Osteocyte (in vitro differentiated cells): ENCODE results near the gene MYO1H. TPM values are rescaled to one million over a fixed set of nuclear protein-coding genes. Genes with fewer than 3 reads are reported as not detected.

ENCODE experiments used
- DNase-seq: peaks from one replicate; pipeline ENCODE4 v3.0.0; 2021; ENCODE audit warnings: mixed read lengths; ENCODE audit not compliant: unreplicated experiment; ENCODE audit errors: extremely low spot score
- H3K27ac Mint-ChIP-seq: one replicate; pipeline ENCODE4 v1.8.0; 2021; ENCODE audit warnings: mild to moderate bottlenecking, mixed read lengths; ENCODE audit not compliant: unreplicated experiment
- H3K27me3 Mint-ChIP-seq: one replicate; pipeline ENCODE4 v1.8.0; 2021; ENCODE audit warnings: mixed read lengths; ENCODE audit not compliant: unreplicated experiment
- H3K36me3 Mint-ChIP-seq: one replicate; pipeline ENCODE4 v1.8.0; 2021; ENCODE audit warnings: mixed read lengths; ENCODE audit not compliant: unreplicated experiment
- H3K4me1 Mint-ChIP-seq: one replicate; pipeline ENCODE4 v1.8.0; 2021; ENCODE audit warnings: mixed read lengths; ENCODE audit not compliant: unreplicated experiment
- H3K4me3 Mint-ChIP-seq: one replicate; pipeline ENCODE4 v1.8.0; 2021; ENCODE audit warnings: mild to moderate bottlenecking, moderate library complexity, mixed read lengths; ENCODE audit not compliant: unreplicated experiment
- H3K9me3 Mint-ChIP-seq: one replicate; pipeline ENCODE4 v1.8.0; 2021; ENCODE audit warnings: mixed read lengths; ENCODE audit not compliant: unreplicated experiment
- CTCF ChIP-seq: fragments of 200-600 bp; sonication (generic); IDR thresholded peaks from 2 replicates; pipeline ENCODE4 v1.5.0; 2021; ENCODE audit warnings: antibody characterized with exemption, mild to moderate bottlenecking, moderate library complexity
- total RNA-seq: library from RNA; stranded (reverse); gene quantifications from 2 replicates; pipeline ENCODE4 v1.2.1, GENCODE V29; 2021

Gene MYO1H
- total RNA-seq, 1 donor from 2014 or later: not detected

GRCh38 chr12:109358154-109358869, 10.6 kb downstream of the MYO1H start:
- Mint-ChIP-seq H3K9me3 (no peaks in the 10 kb centered on the region), H3K4me1 (no peaks in the 10 kb centered on the region), H3K4me3 (no peak overlapping the region), H3K27me3 (peaks cover 65% of the 10 kb centered on the region), H3K36me3 (no peaks in the 10 kb centered on the region), H3K27ac (no peak overlapping the region)
- no peak for TF ChIP-seq CTCF
- no peak for DNase-seq

- DNase-seq: no peak
- Mint-ChIP-seq H3K27ac (no peak overlapping the region), H3K36me3 (no peaks in the 10 kb centered on the region), H3K4me1 (no peaks in the 10 kb centered on the region), H3K4me3 (no peak overlapping the region), H3K9me3 (no peaks in the 10 kb centered on the region), H3K27me3 (peaks cover 66% of the 10 kb centered on the region)
- TF ChIP-seq CTCF: no peak
Observed at GRCh38 chr12:109359131-109359690, 11.5 kb downstream of the MYO1H start.

- no peaks in the 10 kb centered on the region for H3K9me3 Mint-ChIP-seq
- H3K36me3 Mint-ChIP-seq: no peaks in the 10 kb centered on the region
- no peak for DNase-seq
- TF ChIP-seq CTCF: no peak
- H3K27ac Mint-ChIP-seq: no peak overlapping the region
- no peaks in the 10 kb centered on the region for H3K4me1 Mint-ChIP-seq
- peaks cover 72% of the 10 kb centered on the region for H3K27me3 Mint-ChIP-seq
- no peak overlapping the region for H3K4me3 Mint-ChIP-seq
Observed at GRCh38 chr12:109369831-109370230, 22.1 kb downstream of the MYO1H start.

- no peaks in the 10 kb centered on the region for H3K36me3 Mint-ChIP-seq
- TF ChIP-seq CTCF: no peak
- no peaks in the 10 kb centered on the region for H3K4me1 Mint-ChIP-seq
- H3K4me3 Mint-ChIP-seq: no peak overlapping the region
- peaks cover 73% of the 10 kb centered on the region for H3K27me3 Mint-ChIP-seq
- no peaks in the 10 kb centered on the region for H3K9me3 Mint-ChIP-seq
- no peak overlapping the region for H3K27ac Mint-ChIP-seq
- DNase-seq: no peak
Observed at GRCh38 chr12:109377139-109377685, 29.5 kb downstream of the MYO1H start.

GRCh38 chr12:109378569-109378968, 30.9 kb downstream of the MYO1H start:
- Mint-ChIP-seq H3K4me3 (no peak overlapping the region), H3K9me3 (no peaks in the 10 kb centered on the region), H3K27me3 (peaks cover 69% of the 10 kb centered on the region), H3K4me1 (no peaks in the 10 kb centered on the region), H3K36me3 (no peaks in the 10 kb centered on the region), H3K27ac (no peak overlapping the region)
- TF ChIP-seq CTCF: no peak
- DNase-seq: no peak
